H1 (cell line): ENCODE measurements around the gene SOHLH2. TPM values are rescaled to one million over a fixed set of nuclear protein-coding genes. Genes with fewer than 3 reads are reported as not detected.

ENCODE experiments used
- KDM1A ChIP-seq: fragments of 200-600, 300-600 bp; sonication (generic); IDR thresholded peaks from 2 replicates; pipeline ENCODE4 v1.7.1; 2016; ENCODE audit warnings: mild to moderate bottlenecking, low read length, borderline replicate concordance
- NRF1 ChIP-seq: IDR thresholded peaks from 2 replicates; pipeline ENCODE4 v1.6.1; 2011; ENCODE audit warnings: mild to moderate bottlenecking, low read depth, low read length, improper control_type of control experiment
- PHF8 ChIP-seq: fragments of 200-600 bp; sonication (generic); conservative IDR thresholded peaks from 2 replicates; pipeline ENCODE4 v1.7.1; 2012; ENCODE audit warnings: low read depth, mild to moderate bottlenecking, inconsistent platforms, low read length, moderate library complexity
- polyA plus RNA-seq, 7 experiments: library from polyadenylated mRNA; depleted of rRNA in 3 of 7; stranded (reverse) in 5 of 7; unstranded in 2 of 7; fragments of >200 nt in 5 of 7; fragments of 200-250 nt in 2 of 7; gene quantifications; 1 replicate in 5 of 7; 2 replicates in 1 of 7; 4 replicates in 1 of 7; pipeline versions ENCODE4 v1.2.1 to v1.2.3, GENCODE V29; 2011 to 2013; ENCODE audit warnings: missing spikeins in 2 of 7, mixed read lengths in 2 of 7
- total RNA-seq: library from RNA; stranded (reverse); fragmentation: NEBNext Ultra II Directional; extraction: Animal tissue kit (Norgen Biotek cat#: 25700); gene quantifications from 2 replicates; pipeline ENCODE4 v1.2.1, GENCODE V29; 2021
- TF ChIP-seq, protein P1 (sequence below): IDR thresholded peaks from 2 replicates; pipeline ENCODE4 v1.6.1; 2012; ENCODE audit warnings: inconsistent platforms
- TF ChIP-seq, protein P2 (sequence below): IDR thresholded peaks from 2 replicates; pipeline ENCODE4 v1.6.1; 2011; ENCODE audit warnings: low read depth, mild to moderate bottlenecking, low read length; ENCODE audit not compliant: insufficient read depth

Gene SOHLH2
- total and polyA plus RNA-seq, 2 of the 8 experiments (the other 6 are each of a cell fraction or from before 2014, with no cell fraction given): 6.8 to 10.3 TPM

- no peak for TF ChIP-seq KDM1A
- TF ChIP-seq, protein P1, sequence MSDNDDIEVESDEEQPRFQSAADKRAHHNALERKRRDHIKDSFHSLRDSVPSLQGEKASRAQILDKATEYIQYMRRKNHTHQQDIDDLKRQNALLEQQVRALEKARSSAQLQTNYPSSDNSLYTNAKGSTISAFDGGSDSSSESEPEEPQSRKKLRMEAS: no peak
- no peak for TF ChIP-seq NRF1
- TF ChIP-seq, protein P2, sequence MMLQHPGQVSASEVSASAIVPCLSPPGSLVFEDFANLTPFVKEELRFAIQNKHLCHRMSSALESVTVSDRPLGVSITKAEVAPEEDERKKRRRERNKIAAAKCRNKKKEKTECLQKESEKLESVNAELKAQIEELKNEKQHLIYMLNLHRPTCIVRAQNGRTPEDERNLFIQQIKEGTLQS: no peak
- no peak for TF ChIP-seq PHF8
- TF ChIP-seq, all 59 proteins: peak for 0
Observed at GRCh38 chr13:36261976-36262375, 47.6 kb upstream of the SOHLH2 start (continued).
